Measurements from ENCODE around the gene CDCA5. TPM values are rescaled to one million over a fixed set of nuclear protein-coding genes. Genes with fewer than 3 reads are reported as not detected.

The CDCA5 gene, protein sequence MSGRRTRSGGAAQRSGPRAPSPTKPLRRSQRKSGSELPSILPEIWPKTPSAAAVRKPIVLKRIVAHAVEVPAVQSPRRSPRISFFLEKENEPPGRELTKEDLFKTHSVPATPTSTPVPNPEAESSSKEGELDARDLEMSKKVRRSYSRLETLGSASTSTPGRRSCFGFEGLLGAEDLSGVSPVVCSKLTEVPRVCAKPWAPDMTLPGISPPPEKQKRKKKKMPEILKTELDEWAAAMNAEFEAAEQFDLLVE
- polyA plus RNA-seq (2011; rRNA removed) (28.0 and 30.9 TPM in 2 replicates), polyA plus RNA-seq (2017; fragmentation: RNase III; extraction: RNeasy Plus Mini Kit Qiagen cat#74134 plus additional on column Dnase treatment) (43.1 to 46.0 TPM (median 44.1 TPM) in 3 replicates), polyA minus RNA-seq (2011; rRNA and poly(A)+ RNA removed) (20.6 and 21.4 TPM in 2 replicates)
- polyA plus RNA-seq (2012; cell fraction: cytosol; rRNA removed): 42.1 and 45.1 TPM in 2 replicates
- 46.9 and 59.8 TPM in 2 replicates for polyA plus RNA-seq (2012; cell fraction: nucleus; rRNA removed)

DNA sequence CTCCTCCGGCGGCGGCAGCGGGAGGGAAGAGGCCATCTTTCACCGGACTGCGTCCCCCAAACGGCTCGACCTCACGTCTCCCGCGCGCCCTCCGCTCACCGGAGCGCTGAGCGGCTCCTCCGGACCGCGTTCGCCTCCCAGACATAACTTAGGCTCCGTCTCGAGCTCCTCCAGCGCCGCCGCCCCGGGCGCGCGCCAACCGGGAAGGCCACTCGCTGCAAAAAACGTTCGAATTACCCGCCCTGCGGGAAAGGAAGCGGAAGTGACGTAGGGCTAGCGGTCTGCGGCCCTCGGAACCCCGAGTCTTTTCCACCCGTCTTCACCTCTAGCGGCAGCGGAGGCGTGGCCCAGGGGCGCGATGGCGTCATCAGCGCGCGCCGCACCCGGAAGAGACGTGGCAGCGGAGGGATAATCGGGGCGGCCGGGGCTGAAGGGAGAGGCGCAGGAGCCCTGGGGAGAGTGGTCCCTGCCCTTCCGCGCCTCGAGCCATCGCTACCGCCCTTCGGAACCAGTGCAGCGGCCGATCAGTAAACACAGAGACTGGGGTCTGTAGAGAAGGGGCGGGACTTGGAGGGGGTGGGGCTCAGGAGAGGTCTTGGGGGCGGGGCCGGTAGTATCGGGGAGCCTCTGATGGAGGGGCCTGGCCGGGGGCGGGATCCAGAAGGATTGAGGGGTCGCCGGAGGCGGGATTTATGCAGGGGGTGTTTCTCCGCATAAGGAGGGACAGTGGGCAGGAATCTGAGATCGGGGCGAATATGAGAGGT lies at the start of gene CDCA5, which contains the start of gene ZFPL1:
Gene CDCA5, minus strand, starts transcription at position 207 of the 764 bp plus-strand sequence. Its CDS starts 62 bp downstream, at position 145.
Gene ZFPL1, plus strand, starts transcription at position 389 of the 764 bp plus-strand sequence. CDS start 477 bp downstream, outside the sequence.
- ATAC-seq (peak; percentile 90 to 92), DNase-seq (ENCODE audit: low read depth in 1 of 2, low spot score in 1 of 2) (peak; percentile 96), FAIRE-seq (no peak)
- Histone ChIP-seq H3K9me3 (no peaks in the 10 kb centered on the region), H3K27ac (peak within 1 kb of the TSS; percentile 85 to 90), H3K4me3 (peak within 1 kb of the TSS; percentile 82), H3K4me1 (peaks cover 26% of the 10 kb centered on the region), H3K4me2 (peak within 1 kb of the TSS; percentile 97)
- under 1% methylated on average over 28 of the region's 79 CpGs for WGBS (ENCODE audit: missing lambda C conversion rate)
- ChIA-PET CTCF (interaction anchor here (0.9 to 2.8 kb wide), 4 partner anchors 27 to 87 kb away, joined by 4 to 12 read pairs (median 7); partner anchors contain the start of genes ARL2 and TM7SF2), POLR2A (no interaction called here)
- TF ChIP-seq CHD4 (IDR thresholded peaks at IDR 0.05; ENCODE audit: borderline replicate concordance): no peak
- TF ChIP-seq JUNB (IDR thresholded peaks at IDR 0.05): no peak
- TF ChIP-seq GATA3 (IDR thresholded peaks at IDR 0.05; ENCODE audit: borderline replicate concordance): 0 out of 2 replicates have a peak, but pooled peaks have one; percentile 19
- no peak for TF ChIP-seq TP53 (CRISPR knock-in tag; IDR thresholded peaks at IDR 0.05)
- peak; percentile 95 for TF ChIP-seq HDAC2 (IDR thresholded peaks at IDR 0.05)
- no peak for TF ChIP-seq EP300 (IDR thresholded peaks at IDR 0.05)
- no peak for TF ChIP-seq CTCF (IDR thresholded peaks at IDR 0.05)
- TF ChIP-seq ELK1 (IDR thresholded peaks at IDR 0.05; ENCODE audit: low read depth, low read length): no peak
- TF ChIP-seq ATOH8 (CRISPR knock-in tag; IDR thresholded peaks at IDR 0.05; ENCODE audit: low read depth): no peak
- TF ChIP-seq NFE2L2 (conservative IDR thresholded peaks at IDR 0.05; ENCODE audit: low read length): no peak
- TF ChIP-seq HOXB5 (CRISPR knock-in tag; IDR thresholded peaks at IDR 0.05): no peak
- TF ChIP-seq KDM1A (IDR thresholded peaks at IDR 0.05; ENCODE audit: low read depth): no peak
- TF ChIP-seq E2F6 (IDR thresholded peaks at IDR 0.05; ENCODE audit: borderline replicate concordance, low read depth): peak; percentile 61; the same call in 1 of the 2 replicates
- no peak for TF ChIP-seq CBX8 (IDR thresholded peaks at IDR 0.05)
- TF ChIP-seq RCOR1 (IDR thresholded peaks at IDR 0.05; ENCODE audit: low read depth, low read length): no peak
- TF ChIP-seq, protein P1, sequence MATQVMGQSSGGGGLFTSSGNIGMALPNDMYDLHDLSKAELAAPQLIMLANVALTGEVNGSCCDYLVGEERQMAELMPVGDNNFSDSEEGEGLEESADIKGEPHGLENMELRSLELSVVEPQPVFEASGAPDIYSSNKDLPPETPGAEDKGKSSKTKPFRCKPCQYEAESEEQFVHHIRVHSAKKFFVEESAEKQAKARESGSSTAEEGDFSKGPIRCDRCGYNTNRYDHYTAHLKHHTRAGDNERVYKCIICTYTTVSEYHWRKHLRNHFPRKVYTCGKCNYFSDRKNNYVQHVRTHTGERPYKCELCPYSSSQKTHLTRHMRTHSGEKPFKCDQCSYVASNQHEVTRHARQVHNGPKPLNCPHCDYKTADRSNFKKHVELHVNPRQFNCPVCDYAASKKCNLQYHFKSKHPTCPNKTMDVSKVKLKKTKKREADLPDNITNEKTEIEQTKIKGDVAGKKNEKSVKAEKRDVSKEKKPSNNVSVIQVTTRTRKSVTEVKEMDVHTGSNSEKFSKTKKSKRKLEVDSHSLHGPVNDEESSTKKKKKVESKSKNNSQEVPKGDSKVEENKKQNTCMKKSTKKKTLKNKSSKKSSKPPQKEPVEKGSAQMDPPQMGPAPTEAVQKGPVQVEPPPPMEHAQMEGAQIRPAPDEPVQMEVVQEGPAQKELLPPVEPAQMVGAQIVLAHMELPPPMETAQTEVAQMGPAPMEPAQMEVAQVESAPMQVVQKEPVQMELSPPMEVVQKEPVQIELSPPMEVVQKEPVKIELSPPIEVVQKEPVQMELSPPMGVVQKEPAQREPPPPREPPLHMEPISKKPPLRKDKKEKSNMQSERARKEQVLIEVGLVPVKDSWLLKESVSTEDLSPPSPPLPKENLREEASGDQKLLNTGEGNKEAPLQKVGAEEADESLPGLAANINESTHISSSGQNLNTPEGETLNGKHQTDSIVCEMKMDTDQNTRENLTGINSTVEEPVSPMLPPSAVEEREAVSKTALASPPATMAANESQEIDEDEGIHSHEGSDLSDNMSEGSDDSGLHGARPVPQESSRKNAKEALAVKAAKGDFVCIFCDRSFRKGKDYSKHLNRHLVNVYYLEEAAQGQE (IDR thresholded peaks at IDR 0.05): no peak
- TF ChIP-seq, protein P2, sequence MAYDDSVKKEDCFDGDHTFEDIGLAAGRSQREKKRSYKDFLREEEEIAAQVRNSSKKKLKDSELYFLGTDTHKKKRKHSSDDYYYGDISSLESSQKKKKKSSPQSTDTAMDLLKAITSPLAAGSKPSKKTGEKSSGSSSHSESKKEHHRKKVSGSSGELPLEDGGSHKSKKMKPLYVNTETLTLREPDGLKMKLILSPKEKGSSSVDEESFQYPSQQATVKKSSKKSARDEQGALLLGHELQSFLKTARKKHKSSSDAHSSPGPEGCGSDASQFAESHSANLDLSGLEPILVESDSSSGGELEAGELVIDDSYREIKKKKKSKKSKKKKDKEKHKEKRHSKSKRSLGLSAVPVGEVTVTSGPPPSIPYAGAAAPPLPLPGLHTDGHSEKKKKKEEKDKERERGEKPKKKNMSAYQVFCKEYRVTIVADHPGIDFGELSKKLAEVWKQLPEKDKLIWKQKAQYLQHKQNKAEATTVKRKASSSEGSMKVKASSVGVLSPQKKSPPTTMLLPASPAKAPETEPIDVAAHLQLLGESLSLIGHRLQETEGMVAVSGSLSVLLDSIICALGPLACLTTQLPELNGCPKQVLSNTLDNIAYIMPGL (CRISPR knock-in tag; IDR thresholded peaks at IDR 0.05; ENCODE audit: borderline replicate concordance): no peak
- no peak for TF ChIP-seq HEYL (CRISPR knock-in tag; IDR thresholded peaks at IDR 0.05)
- no peak for TF ChIP-seq HOXB13 (CRISPR knock-in tag; IDR thresholded peaks at IDR 0.05; ENCODE audit: low read depth)
- no peak for TF ChIP-seq POLR2AphosphoS2 (conservative IDR thresholded peaks at IDR 0.05; ENCODE audit: low read length)
- peak; percentile 99 for TF ChIP-seq KDM5A (IDR thresholded peaks at IDR 0.05)
- TF ChIP-seq RAD21 (conservative IDR thresholded peaks at IDR 0.05 in 1 of 2, IDR thresholded peaks at IDR 0.05 in 1 of 2): no peak
- no peak for TF ChIP-seq RARB (CRISPR knock-in tag; IDR thresholded peaks at IDR 0.05)
- TF ChIP-seq, protein P3, sequence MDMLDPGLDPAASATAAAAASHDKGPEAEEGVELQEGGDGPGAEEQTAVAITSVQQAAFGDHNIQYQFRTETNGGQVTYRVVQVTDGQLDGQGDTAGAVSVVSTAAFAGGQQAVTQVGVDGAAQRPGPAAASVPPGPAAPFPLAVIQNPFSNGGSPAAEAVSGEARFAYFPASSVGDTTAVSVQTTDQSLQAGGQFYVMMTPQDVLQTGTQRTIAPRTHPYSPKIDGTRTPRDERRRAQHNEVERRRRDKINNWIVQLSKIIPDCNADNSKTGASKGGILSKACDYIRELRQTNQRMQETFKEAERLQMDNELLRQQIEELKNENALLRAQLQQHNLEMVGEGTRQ (IDR thresholded peaks at IDR 0.05): no peak
- no peak for TF ChIP-seq BHLHE40 (IDR thresholded peaks at IDR 0.05; ENCODE audit: low read depth, low read length)
- no peak for TF ChIP-seq CHD2 (IDR thresholded peaks at IDR 0.05; ENCODE audit: low read length, partially characterized antibody)
- no peak for TF ChIP-seq SMC3 (IDR thresholded peaks at IDR 0.05)
